GM12801 (cell line): Measurements from ENCODE around the gene UVSSA.

Experiments
- TF ChIP-seq, protein P1 (sequence below): IDR thresholded peaks from one replicate; pipeline ENCODE4 v1.5.1; 2011; ENCODE audit warnings: control low read depth; ENCODE audit not compliant: insufficient read length; ENCODE audit errors: extremely low read depth

The UVSSA gene

DNA sequence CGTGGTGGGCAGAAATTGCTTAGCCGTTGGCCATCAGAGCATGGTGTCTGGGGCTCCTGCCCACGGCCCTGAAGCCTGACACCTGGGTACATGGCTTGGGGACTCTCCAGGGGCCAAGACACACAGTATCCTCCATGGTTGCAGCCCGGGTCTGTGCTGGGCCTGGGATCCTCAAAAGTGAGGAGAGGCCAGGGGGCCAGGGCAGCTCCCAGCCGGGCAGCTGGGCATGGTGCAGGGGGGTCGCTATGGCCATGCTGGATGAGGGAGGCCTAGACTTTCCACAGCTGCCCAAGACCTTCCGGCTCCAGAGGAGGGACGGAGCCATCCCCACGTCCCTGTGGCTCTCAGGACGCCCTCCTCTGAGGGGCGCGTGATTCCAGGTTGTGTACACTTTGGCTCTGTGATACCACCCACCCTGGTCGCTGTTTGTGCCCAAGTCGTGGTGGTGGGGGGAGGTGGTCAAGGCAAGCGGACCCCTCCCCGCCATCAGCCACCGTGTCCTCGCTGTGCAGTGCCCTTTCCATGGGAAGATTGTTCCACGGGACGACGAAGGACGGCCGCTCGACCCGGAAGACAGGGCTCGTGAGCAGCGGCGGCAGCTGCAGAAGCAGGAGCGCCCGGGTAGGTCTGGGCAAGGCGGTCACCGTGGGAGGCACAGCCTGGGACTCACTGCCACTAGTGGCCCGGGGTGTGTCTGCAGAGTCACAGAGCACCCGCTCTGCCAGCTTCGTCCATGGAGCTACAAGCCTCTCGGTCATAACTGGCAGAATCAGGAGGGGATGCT lies 33.6 kb downstream of the UVSSA start:
- TF ChIP-seq, protein P1, sequence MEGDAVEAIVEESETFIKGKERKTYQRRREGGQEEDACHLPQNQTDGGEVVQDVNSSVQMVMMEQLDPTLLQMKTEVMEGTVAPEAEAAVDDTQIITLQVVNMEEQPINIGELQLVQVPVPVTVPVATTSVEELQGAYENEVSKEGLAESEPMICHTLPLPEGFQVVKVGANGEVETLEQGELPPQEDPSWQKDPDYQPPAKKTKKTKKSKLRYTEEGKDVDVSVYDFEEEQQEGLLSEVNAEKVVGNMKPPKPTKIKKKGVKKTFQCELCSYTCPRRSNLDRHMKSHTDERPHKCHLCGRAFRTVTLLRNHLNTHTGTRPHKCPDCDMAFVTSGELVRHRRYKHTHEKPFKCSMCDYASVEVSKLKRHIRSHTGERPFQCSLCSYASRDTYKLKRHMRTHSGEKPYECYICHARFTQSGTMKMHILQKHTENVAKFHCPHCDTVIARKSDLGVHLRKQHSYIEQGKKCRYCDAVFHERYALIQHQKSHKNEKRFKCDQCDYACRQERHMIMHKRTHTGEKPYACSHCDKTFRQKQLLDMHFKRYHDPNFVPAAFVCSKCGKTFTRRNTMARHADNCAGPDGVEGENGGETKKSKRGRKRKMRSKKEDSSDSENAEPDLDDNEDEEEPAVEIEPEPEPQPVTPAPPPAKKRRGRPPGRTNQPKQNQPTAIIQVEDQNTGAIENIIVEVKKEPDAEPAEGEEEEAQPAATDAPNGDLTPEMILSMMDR, result no peak

DNA sequence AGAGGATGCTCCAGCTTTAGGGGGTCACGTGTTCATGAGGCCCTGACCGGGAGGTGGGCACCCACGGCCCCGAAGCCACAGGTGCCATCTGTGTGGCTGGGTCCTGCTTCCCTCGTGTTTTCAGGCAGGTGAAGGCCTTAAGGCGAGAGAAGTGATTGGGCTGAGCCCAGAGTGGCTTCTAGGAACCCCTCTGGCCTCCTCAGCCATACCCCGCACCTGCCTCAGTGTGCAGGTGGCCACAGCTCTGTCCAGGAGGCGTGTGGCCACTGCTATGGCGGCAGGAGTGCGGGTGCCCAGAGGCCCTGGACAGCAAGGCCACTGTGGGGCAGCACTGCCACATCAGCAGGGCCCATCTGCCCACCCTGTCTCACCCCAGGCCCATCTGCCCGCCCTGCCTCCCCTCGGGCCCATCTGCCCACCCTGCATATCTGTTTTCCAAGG lies 34.2 kb downstream of the UVSSA start:
- TF ChIP-seq, protein P1, result no peak

DNA sequence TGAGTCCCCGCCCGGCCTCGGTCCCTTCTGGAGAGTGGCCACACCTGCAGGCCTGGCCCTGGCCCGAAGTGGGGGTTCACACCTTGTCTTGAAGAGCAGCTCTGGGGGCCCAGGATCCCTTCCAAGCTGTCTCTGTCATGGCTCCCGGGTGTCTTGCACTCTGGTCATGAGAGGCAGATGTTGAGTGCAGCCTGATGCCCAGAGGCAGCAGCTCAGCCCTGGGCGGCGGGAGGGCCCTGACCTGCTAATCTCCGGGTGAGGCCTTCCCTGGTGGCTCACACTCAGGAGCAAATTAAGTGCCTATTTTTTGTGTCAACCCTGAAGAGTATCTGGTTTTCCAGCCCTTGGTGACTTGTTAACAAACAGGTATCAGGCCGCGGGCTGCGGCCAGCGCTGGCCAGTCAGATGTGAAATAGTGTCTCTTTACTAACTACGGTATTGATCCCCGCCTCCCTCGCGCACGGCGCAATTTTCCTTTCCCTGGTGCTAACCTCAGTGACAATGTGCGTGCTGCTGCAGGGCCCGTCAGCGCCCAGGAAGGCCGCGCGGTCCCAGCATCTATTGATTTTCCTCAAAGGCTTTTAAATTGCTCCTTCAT lies 35.0 kb downstream of the UVSSA start:
- TF ChIP-seq, protein P1, result no peak

DNA sequence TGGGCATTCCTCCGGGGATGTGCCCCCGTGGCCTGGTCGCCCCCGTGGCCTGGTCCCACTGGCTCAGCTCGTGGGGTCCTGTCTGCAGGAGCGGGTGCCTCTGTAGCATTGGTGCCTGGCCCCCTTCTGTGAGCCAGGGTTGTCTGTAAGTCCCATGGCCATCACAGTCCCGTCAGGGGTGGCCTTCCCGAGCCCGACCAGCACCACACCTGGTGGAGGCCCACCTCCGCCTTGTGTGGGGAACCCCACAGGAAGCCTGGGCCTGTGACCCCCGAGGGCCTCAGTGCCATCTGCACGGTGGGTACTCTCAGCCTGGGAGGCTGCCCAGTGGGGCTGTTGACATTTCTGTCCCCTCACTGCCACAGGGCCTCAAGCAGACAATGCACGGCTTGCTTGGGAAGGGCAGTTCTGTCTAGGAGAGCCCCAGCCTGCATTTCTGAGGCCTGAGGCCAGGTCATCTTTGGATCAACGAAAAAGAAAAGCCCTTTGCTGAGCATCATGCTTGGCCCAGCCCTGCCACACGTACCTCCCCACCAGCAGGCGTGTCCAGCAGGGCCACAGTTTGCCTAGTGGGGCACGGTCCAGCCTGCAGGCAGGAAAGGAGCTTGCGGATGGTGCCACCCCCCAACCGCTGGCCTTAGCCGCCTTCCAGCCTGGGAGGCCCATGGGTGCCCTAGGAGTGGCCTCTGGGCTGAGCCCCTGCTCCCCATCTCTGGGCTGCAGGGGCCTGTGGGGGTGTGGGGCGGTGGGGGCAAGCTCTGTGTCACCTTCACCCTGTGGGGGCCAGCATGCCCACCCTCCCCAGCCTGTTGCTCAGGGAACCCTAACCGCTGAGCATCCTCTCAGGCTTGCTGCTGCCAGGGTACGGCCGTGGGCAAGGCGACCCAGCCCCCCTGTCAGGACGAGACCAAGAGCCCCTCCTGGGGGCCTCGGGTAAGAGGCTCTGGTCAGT lies 36.0 kb downstream of the UVSSA start:
- TF ChIP-seq, protein P1, result no peak

DNA sequence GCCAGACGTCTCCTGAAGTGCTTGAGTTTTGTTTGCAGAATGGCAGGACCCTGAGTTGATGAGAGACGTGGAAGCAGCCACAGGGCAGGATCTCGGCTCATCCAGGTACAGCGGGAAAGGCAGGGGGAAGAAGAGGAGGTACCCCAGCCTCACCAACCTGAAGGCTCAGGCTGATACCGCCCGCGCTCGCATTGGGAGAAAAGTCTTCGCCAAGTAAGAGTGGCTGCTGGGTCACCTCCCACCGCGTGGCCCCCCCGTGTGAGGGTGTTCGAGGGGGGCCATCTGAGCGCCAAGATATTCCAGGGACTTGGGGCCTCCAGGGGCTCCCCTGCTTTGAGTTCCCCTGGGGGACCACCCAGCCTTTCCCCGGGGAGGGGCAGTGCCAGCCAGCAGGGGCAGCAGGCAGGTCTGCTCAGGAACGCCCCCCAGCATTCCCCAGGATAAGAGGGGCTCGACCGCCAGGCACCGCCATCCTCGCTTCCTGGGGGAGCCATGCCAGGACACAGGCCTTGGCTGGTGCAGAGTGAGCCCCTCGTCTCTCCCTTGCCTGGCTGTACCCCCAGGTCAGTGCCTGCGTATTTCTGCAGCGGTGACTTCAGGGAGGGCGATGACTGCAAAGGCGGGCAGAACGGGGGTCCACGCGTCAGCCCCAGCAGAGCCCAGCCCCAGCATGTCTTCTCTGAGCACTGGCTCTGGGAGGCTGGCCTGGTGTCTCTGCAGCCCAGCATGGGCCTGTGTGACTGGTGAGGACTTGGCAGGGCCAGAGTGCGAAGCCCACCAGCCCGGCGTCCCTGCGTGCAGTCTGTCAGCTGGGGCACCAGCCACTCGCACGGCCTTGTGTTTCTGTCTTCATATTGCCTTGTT lies 37.0 kb downstream of the UVSSA start:
- TF ChIP-seq, protein P1, result no peak

DNA sequence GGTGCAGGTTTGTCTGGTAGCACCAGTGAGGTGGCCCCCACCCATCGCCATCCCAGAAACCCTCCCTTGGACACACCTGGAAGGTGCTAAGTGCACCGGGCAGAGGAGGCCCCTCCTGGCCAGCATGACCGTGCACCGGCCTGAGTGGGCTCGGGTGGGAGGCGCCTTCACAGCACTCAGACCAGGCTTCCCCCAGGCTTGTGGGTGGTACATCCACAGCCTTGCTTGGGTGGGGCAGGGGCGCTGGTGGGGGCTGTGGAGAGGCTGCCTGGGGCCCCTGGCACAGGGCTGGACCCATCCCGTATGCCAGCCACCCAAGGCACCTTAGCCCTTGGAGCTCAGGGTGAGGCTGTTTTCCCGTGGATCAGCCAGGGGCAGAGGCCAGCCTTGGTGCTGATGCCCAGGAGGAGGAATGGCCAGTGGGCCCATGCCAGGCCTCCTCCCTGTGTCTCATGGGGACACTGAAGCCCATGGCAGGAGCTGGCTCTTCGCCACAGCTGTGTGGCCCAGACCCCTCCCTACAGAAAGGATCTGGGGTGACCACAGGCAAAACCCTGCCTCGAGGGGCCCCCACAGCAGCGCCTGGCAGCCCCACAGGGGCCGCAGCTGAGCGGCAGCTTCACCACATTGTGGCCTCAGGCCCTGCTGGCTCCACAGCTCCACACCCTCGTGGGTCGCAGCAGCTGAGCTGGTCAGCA lies 37.8 kb downstream of the UVSSA start:
- TF ChIP-seq, protein P1, result no peak
